LNCAP (cell line): Measurements from ENCODE around the gene CBX1.

Source experiments
- TF ChIP-seq, protein P1 (sequence below): fragments of 450-650 bp; IDR thresholded peaks from 2 replicates; pipeline ENCODE4 v1.5.1; 2017; ENCODE audit warnings: mild to moderate bottlenecking

CBX1 gene

DNA sequence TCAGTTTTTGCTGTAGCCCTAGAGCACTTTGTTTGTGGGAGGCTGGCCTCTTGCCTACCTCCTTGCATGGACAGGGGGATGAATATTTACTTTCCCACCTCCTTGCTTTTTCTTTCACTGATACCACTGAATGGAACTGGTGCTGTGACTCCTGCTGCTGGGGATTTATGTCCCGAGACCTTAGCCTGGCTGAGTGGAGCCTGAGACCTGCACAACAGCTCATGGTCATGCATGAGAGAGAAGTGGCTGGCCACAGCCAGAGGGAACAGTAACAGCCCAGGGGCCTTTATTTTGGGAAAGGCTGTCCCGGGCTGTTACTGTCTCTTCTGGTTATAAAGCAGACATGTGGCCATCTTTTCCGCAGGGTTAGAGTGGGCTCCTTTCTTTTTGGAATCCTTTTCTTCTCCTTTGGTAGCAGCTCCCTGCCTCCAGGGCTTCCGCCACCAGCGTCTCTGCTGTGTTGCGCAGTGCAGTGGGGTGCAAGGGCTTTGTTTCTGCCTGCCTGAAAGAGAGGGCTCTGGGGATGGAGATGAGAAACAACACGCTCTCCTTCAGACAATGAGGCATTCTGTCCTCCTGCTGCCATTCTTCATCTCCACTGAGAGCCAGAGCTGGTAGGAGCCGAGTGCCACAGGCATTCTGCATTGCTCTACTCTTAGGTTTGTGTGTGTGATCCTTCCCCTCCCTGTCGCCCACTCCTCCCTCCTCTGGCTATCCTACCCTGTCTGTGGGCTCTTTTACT lies 20.8 kb upstream of the CBX1 start:
- TF ChIP-seq, protein P1, sequence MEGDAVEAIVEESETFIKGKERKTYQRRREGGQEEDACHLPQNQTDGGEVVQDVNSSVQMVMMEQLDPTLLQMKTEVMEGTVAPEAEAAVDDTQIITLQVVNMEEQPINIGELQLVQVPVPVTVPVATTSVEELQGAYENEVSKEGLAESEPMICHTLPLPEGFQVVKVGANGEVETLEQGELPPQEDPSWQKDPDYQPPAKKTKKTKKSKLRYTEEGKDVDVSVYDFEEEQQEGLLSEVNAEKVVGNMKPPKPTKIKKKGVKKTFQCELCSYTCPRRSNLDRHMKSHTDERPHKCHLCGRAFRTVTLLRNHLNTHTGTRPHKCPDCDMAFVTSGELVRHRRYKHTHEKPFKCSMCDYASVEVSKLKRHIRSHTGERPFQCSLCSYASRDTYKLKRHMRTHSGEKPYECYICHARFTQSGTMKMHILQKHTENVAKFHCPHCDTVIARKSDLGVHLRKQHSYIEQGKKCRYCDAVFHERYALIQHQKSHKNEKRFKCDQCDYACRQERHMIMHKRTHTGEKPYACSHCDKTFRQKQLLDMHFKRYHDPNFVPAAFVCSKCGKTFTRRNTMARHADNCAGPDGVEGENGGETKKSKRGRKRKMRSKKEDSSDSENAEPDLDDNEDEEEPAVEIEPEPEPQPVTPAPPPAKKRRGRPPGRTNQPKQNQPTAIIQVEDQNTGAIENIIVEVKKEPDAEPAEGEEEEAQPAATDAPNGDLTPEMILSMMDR, result no peak

DNA sequence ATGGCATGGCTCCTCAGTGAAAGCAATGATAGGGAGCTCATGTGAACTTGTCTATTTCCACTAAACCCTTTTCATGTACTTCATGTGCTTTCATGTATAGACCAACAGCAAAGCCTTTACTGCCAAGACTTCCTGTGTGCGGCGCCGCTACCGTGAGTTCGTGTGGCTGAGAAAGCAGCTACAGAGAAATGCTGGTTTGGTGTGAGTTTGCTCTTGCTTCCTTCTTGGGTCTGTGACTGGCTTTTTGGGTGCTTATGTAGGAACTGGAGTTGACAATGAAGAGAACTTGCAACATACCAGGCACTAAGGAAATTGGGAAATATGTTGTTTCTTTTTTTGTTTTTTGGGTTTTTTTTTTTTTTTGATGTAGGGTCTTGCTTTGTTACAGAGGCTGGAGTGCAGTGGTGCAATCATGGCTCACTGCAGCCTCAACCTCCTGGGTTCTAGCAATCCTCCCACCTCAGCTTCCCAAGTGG lies 12.0 kb upstream of the CBX1 start:
- TF ChIP-seq, protein P1, result no peak

DNA sequence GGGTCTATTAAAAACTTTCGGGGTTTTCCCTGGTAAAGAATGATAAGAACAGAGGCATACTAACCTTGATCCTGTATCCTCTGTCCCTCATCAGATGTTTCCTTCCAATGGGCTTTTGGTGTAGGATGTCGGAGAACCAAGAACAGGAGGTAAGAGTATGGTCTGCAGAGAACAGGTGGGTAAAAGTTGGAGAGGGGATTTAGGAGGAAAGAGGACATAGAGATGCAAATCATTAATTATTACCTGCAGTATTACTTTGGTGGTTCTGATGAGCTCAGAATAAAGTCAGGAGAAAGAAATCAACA lies 10.6 kb upstream of the CBX1 start:
- TF ChIP-seq, protein P1, result no peak

DNA sequence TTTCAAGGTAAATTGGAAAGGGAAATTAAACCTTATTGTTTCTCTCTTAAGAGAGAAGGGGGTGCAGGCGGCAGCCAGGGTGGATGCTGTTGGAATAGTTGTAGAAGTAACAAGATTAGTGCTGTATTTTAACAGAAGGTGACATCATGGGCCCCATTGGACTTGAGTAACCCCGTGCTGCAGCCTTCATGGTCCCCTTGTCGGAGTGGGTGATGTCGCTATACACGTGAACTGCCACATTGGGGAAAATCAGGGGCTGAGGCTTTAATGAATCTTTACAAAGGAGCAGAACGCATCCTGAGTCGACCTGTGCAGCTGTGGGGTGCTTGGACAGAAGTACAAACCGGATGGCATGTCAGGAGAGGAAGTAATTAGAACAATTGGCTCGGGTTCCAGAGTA lies 9.5 kb upstream of the CBX1 start:
- TF ChIP-seq, protein P1, result no peak

DNA sequence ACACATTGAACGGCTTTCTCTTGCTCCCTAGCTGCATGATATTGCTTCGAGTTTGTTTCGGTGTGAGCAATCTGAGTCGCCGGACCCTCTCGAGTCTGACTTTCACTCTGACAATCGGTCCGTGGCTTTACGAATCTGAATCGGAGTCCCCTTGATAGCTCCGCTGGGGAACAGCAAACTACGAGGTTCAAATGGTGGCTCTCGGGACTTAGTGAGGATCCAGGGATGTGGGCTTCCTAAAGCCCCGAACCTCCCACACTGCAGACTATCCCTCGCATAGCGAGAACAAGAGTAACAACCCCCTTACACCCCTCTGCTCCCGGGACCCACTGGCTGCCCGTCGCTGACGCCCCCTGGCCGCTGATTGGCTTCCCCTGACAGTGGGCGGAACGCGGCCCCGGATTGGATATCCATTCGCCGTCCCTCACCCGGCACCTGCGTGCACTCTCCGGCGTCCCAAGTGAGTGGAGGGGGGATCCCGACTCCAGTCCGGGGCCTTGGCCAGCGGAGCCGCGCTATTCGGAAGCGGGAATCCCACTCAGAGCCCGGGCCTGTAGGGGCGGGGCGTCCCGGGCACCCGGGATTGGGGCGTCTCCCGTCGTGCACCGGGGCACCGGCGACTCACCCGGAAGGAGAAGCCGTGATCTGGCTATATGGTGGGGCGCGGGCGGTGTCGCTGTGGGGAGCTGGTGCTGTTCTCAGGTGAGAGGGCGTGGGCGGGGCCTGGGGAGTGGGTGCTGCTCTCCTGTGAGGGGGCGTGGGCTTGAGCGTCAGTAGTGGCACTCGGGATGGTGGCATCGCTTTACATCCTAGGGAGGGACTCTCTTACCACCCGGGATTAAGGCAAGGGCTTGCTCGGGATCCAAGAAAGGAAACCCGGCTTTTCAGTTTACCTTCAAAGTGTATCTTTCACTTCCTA lies 6.1 kb upstream of the CBX1 start, which contains the start of gene SNX11:
SNX11 (plus strand) TSS at position 630 of the 919 bp plus-strand sequence. CDS start 4,278 bp downstream, outside the sequence.
- TF ChIP-seq, protein P1, result no peak

DNA sequence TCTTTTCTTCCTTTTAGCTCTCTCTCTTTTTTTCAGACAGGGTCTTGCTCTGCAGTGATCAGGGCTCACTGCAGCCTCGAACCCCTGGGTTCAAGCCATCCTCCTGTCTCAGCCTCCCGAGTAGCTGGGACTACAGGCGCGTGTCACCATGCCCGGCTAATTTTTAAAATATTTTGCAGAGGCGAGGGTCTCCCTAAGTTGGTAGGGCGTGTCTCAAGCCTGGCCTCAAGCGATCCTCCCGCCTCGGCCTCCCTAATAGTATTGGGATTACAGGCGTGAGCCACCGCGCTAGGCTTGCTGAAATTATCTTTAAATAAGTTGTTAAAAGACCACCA lies 5.5 kb upstream of the CBX1 start:
- TF ChIP-seq, protein P1, result no peak

DNA sequence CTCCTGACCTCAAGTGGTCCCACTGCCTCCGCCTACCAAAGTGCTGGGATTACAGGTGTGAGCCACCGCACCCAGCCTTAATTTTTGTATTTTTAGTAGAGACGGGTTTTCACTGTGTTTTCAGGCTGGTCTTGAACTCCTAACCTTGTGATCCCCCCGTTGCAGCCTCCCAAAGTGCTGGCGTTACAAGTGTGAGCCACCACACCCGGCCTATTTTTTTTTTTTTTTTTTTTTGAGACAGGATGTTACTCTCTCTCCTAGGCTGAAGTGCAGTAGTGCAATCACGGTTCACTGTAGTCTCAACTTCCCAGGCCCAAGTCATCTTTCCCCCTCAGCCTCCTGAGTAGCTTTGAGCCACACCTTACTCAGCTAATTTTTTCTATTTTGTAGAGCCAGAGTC lies 3.2 kb upstream of the CBX1 start:
- TF ChIP-seq, protein P1, result no peak
